Measurements from ENCODE around the gene VEGFC. TPM values are rescaled to one million over a fixed set of nuclear protein-coding genes. Genes with fewer than 3 reads are reported as not detected.

VEGFC gene
- total RNA-seq, 1 donor from 2014 or later: 5.0 TPM

GRCh38 chr4:176660561-176660960 is 132.2 kb downstream of the VEGFC start:
- H3K27me3 ChIP-seq (ENCODE audit: control insufficient read depth, insufficient read depth, low read length): no peaks in the 10 kb centered on the region
- DNase-seq (ENCODE audit: low read depth): no peak
- no peak for TF ChIP-seq CTCF (IDR thresholded peaks at IDR 0.05; ENCODE audit: insufficient read depth, low read length, poor library complexity, severe bottlenecking)
- H3K4me3 ChIP-seq (ENCODE audit: low read depth, low read length): no peak overlapping the region
- no peaks in the 10 kb centered on the region for H3K36me3 ChIP-seq (ENCODE audit: control insufficient read depth, insufficient read depth, low read length)

- Histone ChIP-seq H3K27me3 (ENCODE audit: control insufficient read depth, insufficient read depth, low read length) (no peaks in the 10 kb centered on the region), H3K4me3 (ENCODE audit: low read depth, low read length) (no peak overlapping the region), H3K36me3 (ENCODE audit: control insufficient read depth, insufficient read depth, low read length) (no peaks in the 10 kb centered on the region)
- DNase-seq (ENCODE audit: low read depth): no peak
- TF ChIP-seq CTCF (IDR thresholded peaks at IDR 0.05; ENCODE audit: insufficient read depth, low read length, poor library complexity, severe bottlenecking): no peak
Observed at GRCh38 chr4:176656108-176656507, 136.6 kb downstream of the VEGFC start.

- no peak overlapping the region for H3K4me3 ChIP-seq (ENCODE audit: low read depth, low read length)
- H3K36me3 ChIP-seq (ENCODE audit: control insufficient read depth, insufficient read depth, low read length): no peaks in the 10 kb centered on the region
- no peak for DNase-seq (ENCODE audit: low read depth)
- H3K27me3 ChIP-seq (ENCODE audit: control insufficient read depth, insufficient read depth, low read length): no peaks in the 10 kb centered on the region
- TF ChIP-seq CTCF (IDR thresholded peaks at IDR 0.05; ENCODE audit: insufficient read depth, low read length, poor library complexity, severe bottlenecking): no peak
Observed at GRCh38 chr4:176654565-176655216, 138.0 kb downstream of the VEGFC start.

GRCh38 chr4:176653401-176654220 is 139.1 kb downstream of the VEGFC start:
- no peaks in the 10 kb centered on the region for H3K36me3 ChIP-seq (ENCODE audit: control insufficient read depth, insufficient read depth, low read length)
- H3K27me3 ChIP-seq (ENCODE audit: control insufficient read depth, insufficient read depth, low read length): no peaks in the 10 kb centered on the region
- TF ChIP-seq CTCF (IDR thresholded peaks at IDR 0.05; ENCODE audit: insufficient read depth, low read length, poor library complexity, severe bottlenecking): no peak
- no peak overlapping the region for H3K4me3 ChIP-seq (ENCODE audit: low read depth, low read length)
- DNase-seq (ENCODE audit: low read depth): no peak

GRCh38 chr4:176646311-176646710 is 146.4 kb downstream of the VEGFC start:
- Histone ChIP-seq H3K27me3 (ENCODE audit: control insufficient read depth, insufficient read depth, low read length) (no peaks in the 10 kb centered on the region), H3K4me3 (ENCODE audit: low read depth, low read length) (no peak overlapping the region), H3K36me3 (ENCODE audit: control insufficient read depth, insufficient read depth, low read length) (no peaks in the 10 kb centered on the region)
- TF ChIP-seq CTCF (IDR thresholded peaks at IDR 0.05; ENCODE audit: insufficient read depth, low read length, poor library complexity, severe bottlenecking): no peak
- no peak for DNase-seq (ENCODE audit: low read depth)

Measured in kidney epithelial cell (primary cell).